WTC11 (cell line): ENCODE measurements around the gene SYNGR3. TPM values are rescaled to one million over a fixed set of nuclear protein-coding genes. Genes with fewer than 3 reads are reported as not detected.

Experiments
- AR ChIP-seq: fragments of 250-450 bp; sonication (Bioruptor Pico); IDR thresholded peaks from 2 replicates; pipeline ENCODE4 v1.9.0; 2021; ENCODE audit warnings: mild to moderate bottlenecking
- CREM ChIP-seq: sonication (generic); formaldehyde crosslinking; IDR thresholded peaks from 2 replicates; pipeline ENCODE4 v1.8.1; 2022; ENCODE audit warnings: mild to moderate bottlenecking, missing genetic modification reagents, moderate library complexity
- E2F5 ChIP-seq: sonication (generic); formaldehyde crosslinking; IDR thresholded peaks from 2 replicates; pipeline ENCODE4 v1.8.1; 2022; ENCODE audit warnings: mild to moderate bottlenecking, moderate library complexity, missing genetic modification reagents
- ELF4 ChIP-seq: sonication (generic); formaldehyde crosslinking; IDR thresholded peaks from 2 replicates; pipeline ENCODE4 v1.8.1; 2022; ENCODE audit warnings: low read depth, mild to moderate bottlenecking, moderate library complexity, missing genetic modification reagents
- FOXK1 ChIP-seq: sonication (generic); formaldehyde crosslinking; IDR thresholded peaks from 2 replicates; pipeline ENCODE4 v1.8.0; 2022; ENCODE audit warnings: mild to moderate bottlenecking, moderate library complexity, missing genetic modification reagents
- GRHL2 ChIP-seq: fragments of 250-450 bp; sonication (Bioruptor Pico); IDR thresholded peaks from 2 replicates; pipeline ENCODE4 v1.8.0; 2022; ENCODE audit warnings: mild to moderate bottlenecking, moderate library complexity; ENCODE audit not compliant: insufficient replicate concordance, severe bottlenecking
- JAZF1 ChIP-seq: fragments of 250-450 bp; sonication (Bioruptor Pico); IDR thresholded peaks from 2 replicates; pipeline ENCODE4 v1.9.0; 2021; ENCODE audit warnings: moderate library complexity, mild to moderate bottlenecking, inconsistent platforms
- KAT7 ChIP-seq: sonication (generic); formaldehyde crosslinking; IDR thresholded peaks from 2 replicates; pipeline ENCODE4 v1.8.1; 2023; ENCODE audit warnings: missing genetic modification reagents, mild to moderate bottlenecking, borderline replicate concordance
- MYBL2 ChIP-seq: sonication (generic); formaldehyde crosslinking; IDR thresholded peaks from 2 replicates; pipeline ENCODE4 v1.8.1; 2023; ENCODE audit warnings: mild to moderate bottlenecking, moderate library complexity, missing genetic modification reagents
- NR2C2 ChIP-seq: sonication (generic); formaldehyde crosslinking; IDR thresholded peaks from 2 replicates; pipeline ENCODE4 v1.8.0; 2022; ENCODE audit warnings: mild to moderate bottlenecking, missing genetic modification reagents
- NR3C1 ChIP-seq: sonication (generic); formaldehyde crosslinking; conservative IDR thresholded peaks from 2 replicates; pipeline ENCODE4 v1.8.1; 2023; ENCODE audit warnings: low read depth, mild to moderate bottlenecking, missing genetic modification reagents
- OVOL2 ChIP-seq: fragments of 250-450 bp; sonication (Bioruptor Pico); IDR thresholded peaks from 2 replicates; pipeline ENCODE4 v1.9.0; 2021; ENCODE audit warnings: mild to moderate bottlenecking, borderline replicate concordance
- RELA ChIP-seq: sonication (generic); formaldehyde crosslinking; IDR thresholded peaks from 2 replicates; pipeline ENCODE4 v1.8.1; 2022; ENCODE audit warnings: missing genetic modification reagents, mild to moderate bottlenecking, borderline replicate concordance
- SMAD3 ChIP-seq: sonication (generic); formaldehyde crosslinking; IDR thresholded peaks from 2 replicates; pipeline ENCODE4 v1.8.0; 2022; ENCODE audit warnings: missing genetic modification reagents, mild to moderate bottlenecking, borderline replicate concordance
- SMAD4 ChIP-seq: sonication (generic); formaldehyde crosslinking; IDR thresholded peaks from 2 replicates; pipeline ENCODE4 v1.8.0; 2022; ENCODE audit warnings: mild to moderate bottlenecking, missing genetic modification reagents
- SP1 ChIP-seq: sonication (generic); formaldehyde crosslinking; conservative IDR thresholded peaks from 2 replicates; pipeline ENCODE4 v1.8.1; 2022; ENCODE audit warnings: missing genetic modification reagents
- USF1 ChIP-seq: sonication (generic); formaldehyde crosslinking; IDR thresholded peaks from 2 replicates; pipeline ENCODE4 v1.8.0; 2022; ENCODE audit warnings: mild to moderate bottlenecking, missing genetic modification reagents
- ZNF138 ChIP-seq: sonication (generic); formaldehyde crosslinking; conservative IDR thresholded peaks from 2 replicates; pipeline ENCODE4 v1.8.1; 2022; ENCODE audit warnings: mild to moderate bottlenecking, moderate library complexity, missing genetic modification reagents
- ZNF317 ChIP-seq: sonication (generic); formaldehyde crosslinking; IDR thresholded peaks from 2 replicates; pipeline ENCODE4 v1.8.1; 2023; ENCODE audit warnings: low read depth, mild to moderate bottlenecking, moderate library complexity, missing genetic modification reagents, borderline replicate concordance
- ZNF423 ChIP-seq: fragments of 250-450 bp; sonication (Bioruptor Pico); IDR thresholded peaks from 2 replicates; pipeline ENCODE4 v2.1.2; 2022; ENCODE audit warnings: mild to moderate bottlenecking, moderate library complexity
- total RNA-seq: library from RNA; stranded (reverse); gene quantifications from 3 replicates; pipeline ENCODE4 v1.2.3, GENCODE V29; 2021
- TF ChIP-seq, protein P1 (sequence below): sonication (generic); formaldehyde crosslinking; IDR thresholded peaks from 2 replicates; pipeline ENCODE4 v1.8.1; 2022; ENCODE audit warnings: missing genetic modification reagents, borderline replicate concordance
- TF ChIP-seq, protein P2 (sequence below): sonication (generic); formaldehyde crosslinking; IDR thresholded peaks from 2 replicates; pipeline ENCODE4 v1.8.0; 2022; ENCODE audit warnings: mild to moderate bottlenecking, missing genetic modification reagents
- TF ChIP-seq, protein P3 (sequence below): fragments of 250-450 bp; sonication (Bioruptor Pico); IDR thresholded peaks from 2 replicates; pipeline ENCODE4 v1.9.0; 2021; ENCODE audit warnings: mild to moderate bottlenecking
- TF ChIP-seq, protein P4 (sequence below): sonication (generic); formaldehyde crosslinking; IDR thresholded peaks from 2 replicates; pipeline ENCODE4 v1.8.1; 2023; ENCODE audit warnings: mild to moderate bottlenecking, missing genetic modification reagents
- TF ChIP-seq, protein P5 (sequence below): sonication (generic); formaldehyde crosslinking; IDR thresholded peaks from 2 replicates; pipeline ENCODE4 v1.8.0; 2023; ENCODE audit warnings: missing genetic modification reagents
- TF ChIP-seq, protein P6 (sequence below): sonication (generic); formaldehyde crosslinking; IDR thresholded peaks from 2 replicates; pipeline ENCODE4 v1.8.0; 2023; ENCODE audit warnings: mild to moderate bottlenecking, missing genetic modification reagents

SYNGR3 gene
- total RNA-seq, 1 experiment from 2014 or later = 41.5 TPM

- TF ChIP-seq, protein P1, sequence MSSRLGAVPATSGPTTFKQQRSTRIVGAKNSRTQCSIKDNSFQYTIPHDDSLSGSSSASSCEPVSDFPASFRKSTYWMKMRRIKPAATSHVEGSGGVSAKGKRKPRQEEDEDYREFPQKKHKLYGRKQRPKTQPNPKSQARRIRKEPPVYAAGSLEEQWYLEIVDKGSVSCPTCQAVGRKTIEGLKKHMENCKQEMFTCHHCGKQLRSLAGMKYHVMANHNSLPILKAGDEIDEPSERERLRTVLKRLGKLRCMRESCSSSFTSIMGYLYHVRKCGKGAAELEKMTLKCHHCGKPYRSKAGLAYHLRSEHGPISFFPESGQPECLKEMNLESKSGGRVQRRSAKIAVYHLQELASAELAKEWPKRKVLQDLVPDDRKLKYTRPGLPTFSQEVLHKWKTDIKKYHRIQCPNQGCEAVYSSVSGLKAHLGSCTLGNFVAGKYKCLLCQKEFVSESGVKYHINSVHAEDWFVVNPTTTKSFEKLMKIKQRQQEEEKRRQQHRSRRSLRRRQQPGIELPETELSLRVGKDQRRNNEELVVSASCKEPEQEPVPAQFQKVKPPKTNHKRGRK (CRISPR knock-in tag) = no peak
- 0 out of 2 replicates have a peak, but pooled peaks have one; percentile 32 for TF ChIP-seq FOXK1 (CRISPR knock-in tag)
- TF ChIP-seq SP1 (CRISPR knock-in tag) = peak; percentile 82
- TF ChIP-seq SMAD3 (CRISPR knock-in tag) = no peak
- no peak for TF ChIP-seq RELA (CRISPR knock-in tag)
- TF ChIP-seq, protein P2, sequence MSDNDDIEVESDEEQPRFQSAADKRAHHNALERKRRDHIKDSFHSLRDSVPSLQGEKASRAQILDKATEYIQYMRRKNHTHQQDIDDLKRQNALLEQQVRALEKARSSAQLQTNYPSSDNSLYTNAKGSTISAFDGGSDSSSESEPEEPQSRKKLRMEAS (CRISPR knock-in tag) = peak; percentile 79; the same call in 1 of the 2 replicates
- TF ChIP-seq AR (CRISPR knock-in tag) = no peak
- TF ChIP-seq, protein P3, sequence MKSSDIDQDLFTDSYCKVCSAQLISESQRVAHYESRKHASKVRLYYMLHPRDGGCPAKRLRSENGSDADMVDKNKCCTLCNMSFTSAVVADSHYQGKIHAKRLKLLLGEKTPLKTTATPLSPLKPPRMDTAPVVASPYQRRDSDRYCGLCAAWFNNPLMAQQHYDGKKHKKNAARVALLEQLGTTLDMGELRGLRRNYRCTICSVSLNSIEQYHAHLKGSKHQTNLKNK = no peak
- TF ChIP-seq SMAD4 (CRISPR knock-in tag) = no peak
- no peak for TF ChIP-seq NR2C2 (CRISPR knock-in tag)
- TF ChIP-seq ELF4 (CRISPR knock-in tag) = no peak
- no peak for TF ChIP-seq ZNF138 (CRISPR knock-in tag)
- TF ChIP-seq OVOL2 = no peak
- no peak for TF ChIP-seq NR3C1 (CRISPR knock-in tag)
- TF ChIP-seq KAT7 (CRISPR knock-in tag) = no peak
- TF ChIP-seq, protein P4, sequence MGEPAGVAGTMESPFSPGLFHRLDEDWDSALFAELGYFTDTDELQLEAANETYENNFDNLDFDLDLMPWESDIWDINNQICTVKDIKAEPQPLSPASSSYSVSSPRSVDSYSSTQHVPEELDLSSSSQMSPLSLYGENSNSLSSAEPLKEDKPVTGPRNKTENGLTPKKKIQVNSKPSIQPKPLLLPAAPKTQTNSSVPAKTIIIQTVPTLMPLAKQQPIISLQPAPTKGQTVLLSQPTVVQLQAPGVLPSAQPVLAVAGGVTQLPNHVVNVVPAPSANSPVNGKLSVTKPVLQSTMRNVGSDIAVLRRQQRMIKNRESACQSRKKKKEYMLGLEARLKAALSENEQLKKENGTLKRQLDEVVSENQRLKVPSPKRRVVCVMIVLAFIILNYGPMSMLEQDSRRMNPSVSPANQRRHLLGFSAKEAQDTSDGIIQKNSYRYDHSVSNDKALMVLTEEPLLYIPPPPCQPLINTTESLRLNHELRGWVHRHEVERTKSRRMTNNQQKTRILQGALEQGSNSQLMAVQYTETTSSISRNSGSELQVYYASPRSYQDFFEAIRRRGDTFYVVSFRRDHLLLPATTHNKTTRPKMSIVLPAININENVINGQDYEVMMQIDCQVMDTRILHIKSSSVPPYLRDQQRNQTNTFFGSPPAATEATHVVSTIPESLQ = no peak
- TF ChIP-seq, protein P5, sequence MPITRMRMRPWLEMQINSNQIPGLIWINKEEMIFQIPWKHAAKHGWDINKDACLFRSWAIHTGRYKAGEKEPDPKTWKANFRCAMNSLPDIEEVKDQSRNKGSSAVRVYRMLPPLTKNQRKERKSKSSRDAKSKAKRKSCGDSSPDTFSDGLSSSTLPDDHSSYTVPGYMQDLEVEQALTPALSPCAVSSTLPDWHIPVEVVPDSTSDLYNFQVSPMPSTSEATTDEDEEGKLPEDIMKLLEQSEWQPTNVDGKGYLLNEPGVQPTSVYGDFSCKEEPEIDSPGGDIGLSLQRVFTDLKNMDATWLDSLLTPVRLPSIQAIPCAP = no peak
- 0 out of 2 replicates have a peak, but pooled peaks have one; percentile 54 for TF ChIP-seq CREM
- peak; percentile 78 for TF ChIP-seq USF1 (CRISPR knock-in tag)
- TF ChIP-seq E2F5 (CRISPR knock-in tag) = 0 out of 2 replicates have a peak, but pooled peaks have one; percentile 15
- TF ChIP-seq, protein P6, sequence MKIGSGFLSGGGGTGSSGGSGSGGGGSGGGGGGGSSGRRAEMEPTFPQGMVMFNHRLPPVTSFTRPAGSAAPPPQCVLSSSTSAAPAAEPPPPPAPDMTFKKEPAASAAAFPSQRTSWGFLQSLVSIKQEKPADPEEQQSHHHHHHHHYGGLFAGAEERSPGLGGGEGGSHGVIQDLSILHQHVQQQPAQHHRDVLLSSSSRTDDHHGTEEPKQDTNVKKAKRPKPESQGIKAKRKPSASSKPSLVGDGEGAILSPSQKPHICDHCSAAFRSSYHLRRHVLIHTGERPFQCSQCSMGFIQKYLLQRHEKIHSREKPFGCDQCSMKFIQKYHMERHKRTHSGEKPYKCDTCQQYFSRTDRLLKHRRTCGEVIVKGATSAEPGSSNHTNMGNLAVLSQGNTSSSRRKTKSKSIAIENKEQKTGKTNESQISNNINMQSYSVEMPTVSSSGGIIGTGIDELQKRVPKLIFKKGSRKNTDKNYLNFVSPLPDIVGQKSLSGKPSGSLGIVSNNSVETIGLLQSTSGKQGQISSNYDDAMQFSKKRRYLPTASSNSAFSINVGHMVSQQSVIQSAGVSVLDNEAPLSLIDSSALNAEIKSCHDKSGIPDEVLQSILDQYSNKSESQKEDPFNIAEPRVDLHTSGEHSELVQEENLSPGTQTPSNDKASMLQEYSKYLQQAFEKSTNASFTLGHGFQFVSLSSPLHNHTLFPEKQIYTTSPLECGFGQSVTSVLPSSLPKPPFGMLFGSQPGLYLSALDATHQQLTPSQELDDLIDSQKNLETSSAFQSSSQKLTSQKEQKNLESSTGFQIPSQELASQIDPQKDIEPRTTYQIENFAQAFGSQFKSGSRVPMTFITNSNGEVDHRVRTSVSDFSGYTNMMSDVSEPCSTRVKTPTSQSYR (CRISPR knock-in tag) = no peak
- no peak for TF ChIP-seq ZNF423
- no peak for TF ChIP-seq MYBL2 (CRISPR knock-in tag)
- TF ChIP-seq ZNF317 = 0 out of 2 replicates have a peak, but pooled peaks have one; percentile 13
- no peak for TF ChIP-seq JAZF1 (CRISPR knock-in tag)
- no peak for TF ChIP-seq GRHL2 (CRISPR knock-in tag)
Measured at GRCh38 chr16:2003827-2004641, 14.3 kb downstream of the SYNGR3 start (continued).
